H9 (cell line): Measurements from ENCODE around the gene DSG4. TPM values are rescaled to one million over a fixed set of nuclear protein-coding genes. Genes with fewer than 3 reads are reported as not detected.

Experiments
- DNase-seq: peaks from one replicate; pipeline ENCODE4 v3.0.0-alpha.2; 2017
- H2AFZ ChIP-seq: one replicate; pipeline ENCODE4 v1.6.1; 2013; ENCODE audit warnings: mild to moderate bottlenecking, low read length, control low read depth, moderate library complexity
- H2AK5ac ChIP-seq: 2 replicates; pipeline ENCODE4 v1.6.1; 2013; ENCODE audit warnings: low read length, control low read depth, mixed read lengths; ENCODE audit not compliant: insufficient read length
- H2BK120ac ChIP-seq: one replicate; pipeline ENCODE4 v1.6.1; 2013; ENCODE audit warnings: low read depth, mild to moderate bottlenecking, low read length, control low read depth, inconsistent platforms; ENCODE audit not compliant: poor library complexity, severe bottlenecking
- H2BK12ac ChIP-seq: 2 replicates; pipeline ENCODE4 v1.6.1; 2013; ENCODE audit warnings: low read length, control low read depth, mixed read lengths, low read depth; ENCODE audit not compliant: insufficient read length
- H2BK15ac ChIP-seq: 2 replicates; pipeline ENCODE4 v1.6.1; 2013; ENCODE audit warnings: low read depth, low read length, control low read depth
- H2BK20ac ChIP-seq: one replicate; pipeline ENCODE4 v1.6.1; 2013; ENCODE audit warnings: low read depth, mild to moderate bottlenecking, low read length, control low read depth, inconsistent platforms; ENCODE audit not compliant: poor library complexity, severe bottlenecking
- H2BK5ac ChIP-seq: 2 replicates; pipeline ENCODE4 v1.6.1; 2013; ENCODE audit warnings: low read length, control low read depth, mixed read lengths; ENCODE audit not compliant: insufficient read length
- H3K14ac ChIP-seq: 2 replicates; pipeline ENCODE4 v1.6.1; 2013; ENCODE audit warnings: low read length, control low read depth; ENCODE audit not compliant: insufficient read depth
- H3K18ac ChIP-seq: 2 replicates; pipeline ENCODE4 v1.6.1; 2013; ENCODE audit warnings: low read depth, mild to moderate bottlenecking, mixed read lengths, low read length, control low read depth; ENCODE audit not compliant: insufficient read length
- H3K23ac ChIP-seq: 2 replicates; pipeline ENCODE4 v1.6.1; 2013; ENCODE audit warnings: low read length, control low read depth, mixed read lengths, low read depth; ENCODE audit not compliant: insufficient read length
- H3K23me2 ChIP-seq: 2 replicates; pipeline ENCODE4 v1.6.1; 2013; ENCODE audit warnings: low read depth, mild to moderate bottlenecking, mixed read lengths, low read length, control low read depth; ENCODE audit not compliant: insufficient read length, poor library complexity, severe bottlenecking
- H3K27ac ChIP-seq: 2 replicates; pipeline ENCODE4 v1.5.1; 2013; ENCODE audit warnings: low read length, control low read depth, mixed read lengths, low read depth; ENCODE audit not compliant: insufficient read length
- H3K27me3 ChIP-seq: 2 replicates; pipeline ENCODE4 v1.6.1; 2013; ENCODE audit warnings: low read length, control low read depth, inconsistent platforms; ENCODE audit not compliant: insufficient read depth
- H3K4ac ChIP-seq: 2 replicates; pipeline ENCODE4 v1.6.1; 2013; ENCODE audit warnings: low read depth, mild to moderate bottlenecking, control low read depth, inconsistent platforms, low read length, moderate library complexity
- H3K4me1 ChIP-seq: 2 replicates; pipeline ENCODE4 v1.6.1; 2013; ENCODE audit warnings: low read length, control low read depth, inconsistent platforms; ENCODE audit not compliant: insufficient read depth
- H3K4me2 ChIP-seq: 2 replicates; pipeline ENCODE4 v1.6.1; 2013; ENCODE audit warnings: low read length, control low read depth, mixed read lengths; ENCODE audit not compliant: insufficient read length, insufficient read depth
- H3K56ac ChIP-seq: 2 replicates; pipeline ENCODE4 v1.6.1; 2013; ENCODE audit warnings: low read depth, mild to moderate bottlenecking, mixed read lengths, low read length, control low read depth; ENCODE audit not compliant: insufficient read length
- H3K79me1 ChIP-seq: 2 replicates; pipeline ENCODE4 v1.6.1; 2013; ENCODE audit warnings: low read depth, mild to moderate bottlenecking, moderate library complexity, low read length, control low read depth, inconsistent platforms; ENCODE audit not compliant: insufficient read depth, poor library complexity, severe bottlenecking
- H3K79me2 ChIP-seq: 2 replicates; pipeline ENCODE4 v1.6.1; 2013; ENCODE audit warnings: low read length, control low read depth, inconsistent platforms; ENCODE audit not compliant: insufficient read depth
- H3K9ac ChIP-seq: 2 replicates; pipeline ENCODE4 v1.6.1; 2013; ENCODE audit warnings: low read length, control low read depth, mixed read lengths; ENCODE audit not compliant: insufficient read length; ENCODE audit errors: extremely low read depth
- H3K9me3 ChIP-seq: one replicate; pipeline ENCODE4 v1.6.1; 2013; ENCODE audit warnings: low read depth, low read length, inconsistent platforms; ENCODE audit not compliant: control insufficient read depth
- H3T11ph ChIP-seq: one replicate; pipeline ENCODE4 v1.6.1; 2013; ENCODE audit warnings: mild to moderate bottlenecking, low read length, control low read depth, inconsistent platforms
- H4K20me1 ChIP-seq: one replicate; pipeline ENCODE4 v1.6.1; 2013; ENCODE audit not compliant: control insufficient read depth, insufficient read length, insufficient read depth
- H4K5ac ChIP-seq: 2 replicates; pipeline ENCODE4 v1.6.1; 2013; ENCODE audit warnings: low read depth, mild to moderate bottlenecking, mixed read lengths, low read length, control low read depth; ENCODE audit not compliant: insufficient read length
- H4K8ac ChIP-seq: replicated peaks from 2 replicates; pipeline ENCODE4 v1.6.1; 2013; ENCODE audit warnings: low read length, control low read depth, mixed read lengths, low read depth; ENCODE audit not compliant: insufficient read length
- H4K91ac ChIP-seq: 2 replicates; pipeline ENCODE4 v1.6.1; 2013; ENCODE audit warnings: low read depth, mild to moderate bottlenecking, moderate library complexity, mixed read lengths, low read length, control low read depth; ENCODE audit not compliant: insufficient read length
- H3K27ac Mint-ChIP-seq, 3 experiments: 2 replicates in 2 of 3; 3 replicates in 1 of 3; pipeline ENCODE4 v1.8.0; 2020 to 2021; ENCODE audit warnings: mixed read lengths in 3 of 3, mild to moderate bottlenecking in 1 of 3, moderate library complexity in 1 of 3
- H3K27me3 Mint-ChIP-seq: 2 replicates; pipeline ENCODE4 v1.8.0; 2021; ENCODE audit warnings: low read depth, mild to moderate bottlenecking, moderate library complexity, mixed read lengths
- H3K36me3 Mint-ChIP-seq, 3 experiments: 2 replicates in 2 of 3; 3 replicates in 1 of 3; pipeline ENCODE4 v1.8.0; 2020 to 2021; ENCODE audit warnings: low read depth in 3 of 3, mixed read lengths in 3 of 3; ENCODE audit not compliant: insufficient read depth in 1 of 3
- H3K4me1 Mint-ChIP-seq, 2 experiments: 2 replicates each; pipeline ENCODE4 v1.8.0; 2020; ENCODE audit warnings: mixed read lengths in 2 of 2
- H3K4me3 Mint-ChIP-seq, 2 experiments: 2 replicates in 1 of 2; 3 replicates in 1 of 2; pipeline ENCODE4 v1.8.0; 2020 to 2021; ENCODE audit warnings: mild to moderate bottlenecking in 2 of 2, mixed read lengths in 2 of 2, moderate library complexity in 1 of 2
- H3K9me3 Mint-ChIP-seq, 2 experiments: 2 replicates in 1 of 2; 3 replicates in 1 of 2; pipeline ENCODE4 v1.8.0; 2020; ENCODE audit warnings: mild to moderate bottlenecking in 2 of 2, mixed read lengths in 2 of 2, moderate library complexity in 1 of 2
- WGBS: extraction: QIAGEN DNeasy Blood & Tissue Kit; methylation state at CpG from one replicate; pipeline ENCODE4 v1.1.7; 2013; ENCODE audit warnings: missing lambda C conversion rate, low lambda C conversion rate, mixed read lengths; ENCODE audit not compliant: insufficient read length; ENCODE audit errors: extremely low coverage; 5-methylcytosine and 5-hydroxymethylcytosine counted together
- total RNA-seq: library from RNA; stranded (reverse); gene quantifications from 2 replicates; pipeline ENCODE4 v1.2.1, GENCODE V29; 2021
- TF ChIP-seq, protein P1 (sequence below): fragments of 200-600 bp; sonication (generic); conservative IDR thresholded peaks from 3 replicates; pipeline ENCODE4 v1.8.0; 2021; ENCODE audit warnings: antibody characterized with exemption, mild to moderate bottlenecking

Gene DSG4
- total RNA-seq, 1 experiment from 2014 or later, result not detected

DNA sequence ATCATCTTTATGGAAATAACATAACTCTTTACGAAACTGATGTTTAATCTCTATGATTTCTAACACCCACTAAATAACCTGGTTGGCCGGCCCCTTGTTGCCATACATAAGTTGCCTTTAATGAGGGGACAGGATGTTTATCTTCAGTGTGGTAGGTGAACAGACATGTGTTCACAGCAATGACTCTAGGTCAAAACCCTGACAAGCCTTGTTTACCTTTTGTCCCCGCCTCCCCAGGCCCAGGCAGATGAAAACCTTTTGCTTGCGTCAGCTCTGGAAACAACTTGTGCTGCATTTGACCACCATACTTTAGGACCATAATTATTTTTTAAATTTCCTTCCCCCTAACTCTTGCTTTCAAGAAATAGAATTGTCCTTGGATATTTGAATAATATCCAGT is 2.9 kb upstream of the DSG4 start:
- Histone ChIP-seq H3K9ac (no peak overlapping the region), H2BK5ac (no peak overlapping the region), H2BK15ac (no peak overlapping the region), H3T11ph (no peak overlapping the region), H2AFZ (no peak overlapping the region), H2BK120ac (no peak overlapping the region), H4K91ac (no peak overlapping the region), H3K4me2 (no peak overlapping the region), H3K9me3 (no peaks in the 10 kb centered on the region), H3K56ac (no peak overlapping the region), H3K23ac (no peak overlapping the region), H2AK5ac (no peak overlapping the region), H2BK20ac (no peak overlapping the region), H4K20me1 (no peaks in the 10 kb centered on the region), H3K79me1 (no peaks in the 10 kb centered on the region), H3K4ac (no peak overlapping the region), H2BK12ac (no peak overlapping the region), H3K27ac (no peak overlapping the region), H4K8ac (no peak overlapping the region), H3K27me3 (no peaks in the 10 kb centered on the region), H4K5ac (no peak overlapping the region), H3K14ac (no peak overlapping the region), H3K18ac (no peak overlapping the region), H3K4me1 (no peaks in the 10 kb centered on the region), H3K79me2 (no peaks in the 10 kb centered on the region), H3K23me2 (no peaks in the 10 kb centered on the region)
- no peaks in the 10 kb centered on the region for H3K36me3 Mint-ChIP-seq
- peaks cover 0 to 3% of the 10 kb centered on the region in 2 experiments; a peak in 1 of 4 replicates for H3K4me1 Mint-ChIP-seq
- no peaks in the 10 kb centered on the region for H3K27me3 Mint-ChIP-seq
- TF ChIP-seq, protein P1, sequence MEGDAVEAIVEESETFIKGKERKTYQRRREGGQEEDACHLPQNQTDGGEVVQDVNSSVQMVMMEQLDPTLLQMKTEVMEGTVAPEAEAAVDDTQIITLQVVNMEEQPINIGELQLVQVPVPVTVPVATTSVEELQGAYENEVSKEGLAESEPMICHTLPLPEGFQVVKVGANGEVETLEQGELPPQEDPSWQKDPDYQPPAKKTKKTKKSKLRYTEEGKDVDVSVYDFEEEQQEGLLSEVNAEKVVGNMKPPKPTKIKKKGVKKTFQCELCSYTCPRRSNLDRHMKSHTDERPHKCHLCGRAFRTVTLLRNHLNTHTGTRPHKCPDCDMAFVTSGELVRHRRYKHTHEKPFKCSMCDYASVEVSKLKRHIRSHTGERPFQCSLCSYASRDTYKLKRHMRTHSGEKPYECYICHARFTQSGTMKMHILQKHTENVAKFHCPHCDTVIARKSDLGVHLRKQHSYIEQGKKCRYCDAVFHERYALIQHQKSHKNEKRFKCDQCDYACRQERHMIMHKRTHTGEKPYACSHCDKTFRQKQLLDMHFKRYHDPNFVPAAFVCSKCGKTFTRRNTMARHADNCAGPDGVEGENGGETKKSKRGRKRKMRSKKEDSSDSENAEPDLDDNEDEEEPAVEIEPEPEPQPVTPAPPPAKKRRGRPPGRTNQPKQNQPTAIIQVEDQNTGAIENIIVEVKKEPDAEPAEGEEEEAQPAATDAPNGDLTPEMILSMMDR, result no peak
- no CpG with 5 or more reads among the region's 4 CpGs for WGBS
- DNase-seq, result no peak
- H3K27ac Mint-ChIP-seq, result no peak overlapping the region
- no peaks in the 10 kb centered on the region for H3K9me3 Mint-ChIP-seq
- H3K4me3 Mint-ChIP-seq, result no peak overlapping the region
